A673 (cell line): Measurements from ENCODE around the gene IL26. TPM values are rescaled to one million over a fixed set of nuclear protein-coding genes. Genes with fewer than 3 reads are reported as not detected.
"Not testable (repeated sequence)": the region's sequence is repeated elsewhere in the genome, so short reads cannot be mapped to it uniquely, and the experiment has no call there.

Experiments used
- BruUV-seq: library from RNA; stranded (reverse); fragments of 400-500 nt; replicated peaks from 2 replicates; lab custom pipeline; 2021; lab: Mats Ljungman, UMichigan
- CTCF ChIA-PET: fragments of 300-600 bp; sonication (Branson Sonifier 250); formaldehyde crosslinking; loops from one replicate; lab custom pipeline; 2022; ENCODE audit warnings: antibody characterized with exemption; lab: Charles Lee
- POLR2A ChIA-PET: fragments of 300-600 bp; sonication (Branson Sonifier 250); formaldehyde crosslinking; loops from one replicate; lab custom pipeline; 2022; ENCODE audit warnings: antibody characterized with exemption; ENCODE audit not compliant: low non-redundant PET; lab: Charles Lee
- DNase-seq: peaks from one replicate; pipeline ENCODE4 v3.0.0-alpha.2; 2015; ENCODE audit warnings: low spot score
- H3K27ac ChIP-seq: fragments of 200-600 bp; sonication (generic); 2 replicates; pipeline ENCODE4 v1.5.1; 2016; ENCODE audit warnings: mixed run types, low read depth, mild to moderate bottlenecking, mixed read lengths, antibody characterized with exemption, low read length; ENCODE audit not compliant: poor library complexity, severe bottlenecking
- H3K27me3 ChIP-seq: fragments of 200-600 bp; sonication (generic); replicated peaks from 2 replicates; pipeline ENCODE4 v1.6.1; 2017; ENCODE audit warnings: mixed run types, low read depth, mild to moderate bottlenecking, mixed read lengths, antibody characterized with exemption, low read length; ENCODE audit not compliant: insufficient read depth, poor library complexity
- H3K36me3 ChIP-seq: fragments of 200-600 bp; sonication (generic); 2 replicates; pipeline ENCODE4 v1.6.1; 2016; ENCODE audit warnings: mixed run types, mild to moderate bottlenecking, mixed read lengths, antibody characterized with exemption, low read length; ENCODE audit not compliant: insufficient read depth, poor library complexity, severe bottlenecking
- H3K4me1 ChIP-seq: fragments of 200-600 bp; sonication (generic); 2 replicates; pipeline ENCODE4 v1.6.1; 2017; ENCODE audit warnings: mixed run types, mild to moderate bottlenecking, mixed read lengths, antibody characterized with exemption, low read length; ENCODE audit not compliant: insufficient read depth, poor library complexity, severe bottlenecking
- H3K4me3 ChIP-seq: fragments of 200-600 bp; sonication (generic); 2 replicates; pipeline ENCODE4 v1.5.1; 2016; ENCODE audit warnings: low read depth, mixed run types, mild to moderate bottlenecking, mixed read lengths, low read length; ENCODE audit not compliant: poor library complexity, severe bottlenecking
- H3K9me3 ChIP-seq: fragments of 200-600 bp; sonication (generic); 2 replicates; pipeline ENCODE4 v1.6.1; 2016; ENCODE audit warnings: mixed run types, low read depth, mild to moderate bottlenecking, mixed read lengths, antibody characterized with exemption, low read length; ENCODE audit not compliant: poor library complexity, severe bottlenecking
- EZH2 ChIP-seq: fragments of 200-600 bp; sonication (generic); IDR thresholded peaks from 2 replicates; pipeline ENCODE4 v1.6.1; 2017; ENCODE audit warnings: borderline replicate concordance, low read depth, mild to moderate bottlenecking, mixed read lengths, antibody characterized with exemption, low read length; ENCODE audit not compliant: poor library complexity, severe bottlenecking
- intact Hi-C: fragments of 100-400 bp; cut with micrococcal nuclease; formaldehyde crosslinking; loops from one replicate; pipeline ENCODE4 v1.10.0; 2022; ENCODE audit not compliant: unreplicated experiment
- total RNA-seq: library from RNA; stranded (reverse); gene quantifications from 2 replicates; pipeline ENCODE4 v1.2.3, GENCODE V29; 2021
- TF ChIP-seq, protein P1 (sequence below): fragments of 300-800, 200-600 bp; sonication (generic); conservative IDR thresholded peaks from 2 replicates; pipeline ENCODE4 v1.5.1; 2017; ENCODE audit warnings: low read depth, mild to moderate bottlenecking, antibody characterized with exemption, low read length, moderate library complexity, mixed read lengths

Gene IL26
- total RNA-seq, 1 experiment from 2014 or later: not detected

DNA sequence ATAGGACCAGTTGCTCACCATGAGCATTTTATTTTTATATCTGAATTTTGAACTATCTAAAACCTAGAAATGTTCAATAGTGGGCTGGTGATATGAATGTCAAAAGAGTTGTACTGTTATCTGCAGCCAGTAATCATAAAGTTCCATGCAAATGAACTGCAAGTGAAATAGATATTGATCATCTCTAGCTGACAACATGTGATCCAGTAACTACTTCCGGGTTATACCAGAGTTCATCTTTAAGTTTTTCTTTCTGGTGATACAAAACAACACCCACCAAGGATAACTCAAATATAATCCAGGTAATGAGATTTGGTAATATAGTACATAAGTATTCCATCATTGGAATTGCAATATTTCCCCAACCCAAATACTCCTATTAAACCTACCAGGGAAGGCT is 4.1 kb downstream of the IL26 start:
- CTCF ChIA-PET: interaction anchor here (2.2 kb wide), 1 partner anchor 96 kb away, joined by 8 read pairs; no protein-coding TSS in a partner anchor
- intact Hi-C loops: loop anchor here (10.0 kb wide), 1 partner anchor 583 kb away; the partner anchor contains the start of gene MDM2
- no peaks in the 10 kb centered on the region for H3K36me3 ChIP-seq
- no peaks in the 10 kb centered on the region for H3K9me3 ChIP-seq
- TF ChIP-seq EZH2: no peak
- TF ChIP-seq, protein P1, sequence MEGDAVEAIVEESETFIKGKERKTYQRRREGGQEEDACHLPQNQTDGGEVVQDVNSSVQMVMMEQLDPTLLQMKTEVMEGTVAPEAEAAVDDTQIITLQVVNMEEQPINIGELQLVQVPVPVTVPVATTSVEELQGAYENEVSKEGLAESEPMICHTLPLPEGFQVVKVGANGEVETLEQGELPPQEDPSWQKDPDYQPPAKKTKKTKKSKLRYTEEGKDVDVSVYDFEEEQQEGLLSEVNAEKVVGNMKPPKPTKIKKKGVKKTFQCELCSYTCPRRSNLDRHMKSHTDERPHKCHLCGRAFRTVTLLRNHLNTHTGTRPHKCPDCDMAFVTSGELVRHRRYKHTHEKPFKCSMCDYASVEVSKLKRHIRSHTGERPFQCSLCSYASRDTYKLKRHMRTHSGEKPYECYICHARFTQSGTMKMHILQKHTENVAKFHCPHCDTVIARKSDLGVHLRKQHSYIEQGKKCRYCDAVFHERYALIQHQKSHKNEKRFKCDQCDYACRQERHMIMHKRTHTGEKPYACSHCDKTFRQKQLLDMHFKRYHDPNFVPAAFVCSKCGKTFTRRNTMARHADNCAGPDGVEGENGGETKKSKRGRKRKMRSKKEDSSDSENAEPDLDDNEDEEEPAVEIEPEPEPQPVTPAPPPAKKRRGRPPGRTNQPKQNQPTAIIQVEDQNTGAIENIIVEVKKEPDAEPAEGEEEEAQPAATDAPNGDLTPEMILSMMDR: no peak
- no peak overlapping the region for H3K4me3 ChIP-seq
- BruUV-seq: no TSS peak
- H3K27me3 ChIP-seq: peaks cover 52% of the 10 kb centered on the region
- H3K4me1 ChIP-seq: no peaks in the 10 kb centered on the region
- POLR2A ChIA-PET: no interaction called here
- no peak for DNase-seq
- H3K27ac ChIP-seq: no peak overlapping the region

DNA sequence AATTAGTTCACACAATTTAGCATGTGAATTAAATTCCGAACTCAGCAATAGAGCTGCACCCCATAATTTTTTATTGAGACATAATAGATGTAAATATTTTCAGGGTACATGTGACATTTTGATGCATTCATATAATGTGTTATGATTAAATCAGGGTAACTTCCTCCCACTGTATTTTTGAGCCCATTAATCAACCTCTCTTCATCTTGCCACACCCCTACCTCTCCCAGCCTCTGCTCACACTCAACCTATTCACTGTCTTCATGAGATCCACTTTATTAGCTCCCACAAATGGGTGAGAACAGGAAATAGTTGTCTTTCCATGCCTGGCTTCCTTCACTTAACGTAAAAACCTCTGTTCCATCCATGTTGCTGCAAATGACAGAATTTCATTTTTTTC is 14.7 kb downstream of the IL26 start:
- intact Hi-C loops: no loop called here
- BruUV-seq: no TSS peak

DNA sequence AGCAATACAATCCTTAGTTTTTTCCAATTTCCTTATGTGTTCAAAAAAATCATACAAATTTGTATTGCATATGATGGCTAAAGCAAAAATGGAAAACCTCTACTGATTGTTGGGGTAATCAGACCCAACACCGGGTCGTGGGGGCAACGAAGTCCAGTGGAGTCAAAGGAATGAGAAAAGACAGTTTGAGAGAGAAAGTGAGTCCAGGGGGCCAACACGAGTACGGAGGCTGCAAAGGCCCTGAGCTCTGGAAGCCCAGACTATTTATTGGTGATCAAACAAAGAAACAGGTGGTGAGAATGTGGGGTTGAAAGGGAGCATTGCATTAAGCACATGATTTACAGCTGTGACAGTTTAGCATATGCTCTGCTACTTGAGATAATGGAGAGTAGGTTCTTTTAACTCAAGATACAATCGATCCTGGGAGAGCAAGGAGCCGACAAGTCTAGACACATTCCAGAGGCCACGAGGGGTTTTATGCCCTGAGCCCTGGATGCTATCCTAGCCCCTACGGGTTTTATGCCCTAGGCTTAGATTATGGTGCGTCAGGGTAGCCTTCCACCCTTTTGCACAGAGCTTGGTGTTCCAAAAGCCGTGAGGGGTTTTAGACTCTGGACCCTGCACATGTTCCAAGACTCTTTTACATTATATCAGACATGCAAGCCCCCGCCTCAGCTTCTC is 16.4 kb downstream of the IL26 start:
- CTCF ChIA-PET, DNase-seq, H3K27ac ChIP-seq, intact Hi-C loops, H3K36me3 ChIP-seq, POLR2A ChIA-PET, H3K4me3 ChIP-seq, H3K9me3 ChIP-seq, H3K4me1 ChIP-seq, BruUV-seq: not testable (repeated sequence)
- H3K27me3 ChIP-seq: peaks cover 30% of the 10 kb centered on the region

More for the DNA sequence above, 14.7 kb downstream of the IL26 start:
- Histone ChIP-seq H3K9me3 (no peaks in the 10 kb centered on the region), H3K4me1 (no peaks in the 10 kb centered on the region), H3K27me3 (peaks cover 40% of the 10 kb centered on the region), H3K27ac (no peak overlapping the region), H3K4me3 (no peak overlapping the region), H3K36me3 (no peaks in the 10 kb centered on the region)
- no peak for DNase-seq
- ChIA-PET CTCF (no interaction called here), POLR2A (no interaction called here)
- no peak for TF ChIP-seq EZH2
- TF ChIP-seq, protein P1: no peak

DNA sequence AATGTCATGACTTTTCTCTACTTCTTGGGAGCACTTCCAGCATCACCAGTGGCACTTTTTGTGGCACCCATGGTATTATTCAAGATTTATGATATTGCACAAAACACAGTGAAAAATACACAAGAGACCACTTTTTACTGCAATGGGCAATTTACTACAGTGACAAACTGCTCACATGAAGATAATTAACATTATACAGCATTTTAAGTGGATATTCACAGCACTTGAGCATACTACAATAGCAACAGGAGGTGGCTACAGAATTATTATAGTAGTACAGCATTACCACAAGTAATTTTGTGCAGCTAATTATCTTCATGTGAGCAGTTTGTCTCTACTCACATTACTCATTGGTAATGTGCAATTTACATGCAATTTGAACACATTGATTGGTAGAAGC is 18.3 kb downstream of the IL26 start:
- H3K9me3 ChIP-seq: no peaks in the 10 kb centered on the region
- ChIA-PET POLR2A (no interaction called here), CTCF (no interaction called here)
- no peak overlapping the region for H3K27ac ChIP-seq
- H3K4me3 ChIP-seq: no peak overlapping the region
- H3K4me1 ChIP-seq: no peaks in the 10 kb centered on the region
- TF ChIP-seq, protein P1: no peak
- no peak for TF ChIP-seq EZH2
- intact Hi-C loops: no loop called here
- BruUV-seq: no TSS peak
- DNase-seq: no peak
- no peaks in the 10 kb centered on the region for H3K36me3 ChIP-seq
- peaks cover 10% of the 10 kb centered on the region for H3K27me3 ChIP-seq
